Stimulated activated CD8-positive, alpha-beta memory T cell treated with anti-CD3 and anti-CD28 coated beads, Interleukin-15, amount 100 ng/mL, for 24 hours (primary cell): ENCODE measurements around the gene IFRD2.
"Not testable (repeated sequence)": the region's sequence is repeated elsewhere in the genome, so short reads cannot be mapped to it uniquely, and the experiment has no call there.

Experiments
- DNase-seq: peaks from one replicate; pipeline ENCODE4 v3.0.0-alpha.2; 2020; ENCODE audit warnings: low read depth

Gene IFRD2

GRCh38 chr3:50324351-50325112 lies 32.3 kb upstream of the IFRD2 start:
- DNase-seq: peak; percentile 26

- DNase-seq: no peak
These were observed 31.5 kb upstream of the IFRD2 start for GRCh38 chr3:50323614-50324199.

GRCh38 chr3:50323092-50323600 lies 30.9 kb upstream of the IFRD2 start:
- DNase-seq: no peak

- DNase-seq: no peak
These were observed 30.3 kb upstream of the IFRD2 start, which contains the start of gene HYAL2 for GRCh38 chr3:50322386-50323091. Gene HYAL2 (minus strand): TSS chr3:50322745. CDS start chr3:50320489, 2,256 bp downstream.

- no peak for DNase-seq
These were observed 29.8 kb upstream of the IFRD2 start for GRCh38 chr3:50322115-50322385.

GRCh38 chr3:50321336-50322114 lies 29.3 kb upstream of the IFRD2 start:
- DNase-seq: peak; percentile 55

- peak; percentile 40 for DNase-seq
These were observed 28.7 kb upstream of the IFRD2 start for GRCh38 chr3:50320853-50321335.

GRCh38 chr3:50319894-50320625 lies 27.8 kb upstream of the IFRD2 start:
- DNase-seq: no peak

GRCh38 chr3:50319181-50319893 lies 27.1 kb upstream of the IFRD2 start:
- no peak for DNase-seq

- DNase-seq: no peak
These were observed 26.4 kb upstream of the IFRD2 start for GRCh38 chr3:50318615-50319014.

GRCh38 chr3:50318163-50318562 lies 25.9 kb upstream of the IFRD2 start:
- DNase-seq: no peak

GRCh38 chr3:50317300-50317699 lies 25.1 kb upstream of the IFRD2 start:
- no peak for DNase-seq

GRCh38 chr3:50316657-50317242 lies 24.5 kb upstream of the IFRD2 start:
- peak; percentile 28 for DNase-seq

- no peak for DNase-seq
These were observed 22.6 kb upstream of the IFRD2 start for GRCh38 chr3:50314816-50315215.

GRCh38 chr3:50314342-50314741 lies 22.1 kb upstream of the IFRD2 start:
- DNase-seq: no peak

GRCh38 chr3:50312041-50312440 lies 19.8 kb upstream of the IFRD2 start:
- DNase-seq: not testable (repeated sequence)

GRCh38 chr3:50304601-50305000 lies 12.4 kb upstream of the IFRD2 start:
- DNase-seq: no peak

GRCh38 chr3:50303013-50303815 lies 11.0 kb upstream of the IFRD2 start, which contains the start of gene HYAL1:
Gene HYAL1 (minus strand): TSS chr3:50303574. CDS start chr3:50302956, 618 bp downstream.
- DNase-seq: no peak
